A673 (cell line): ENCODE data around the gene INTS6. TPM values are rescaled to one million over a fixed set of nuclear protein-coding genes. Genes with fewer than 3 reads are reported as not detected.
A peak's percentile ranks its signal among the peaks of the same experiment; 100 is the strongest.

Experiments
- Bru-seq: library from RNA; stranded (reverse); fragments of 400-500 nt; gene quantifications from one replicate; lab custom pipeline; 2021; lab: Mats Ljungman, UMichigan
- BruChase-seq, 2 experiments: library from RNA; stranded (reverse); fragments of 400-500 nt; gene quantifications; one replicate each; lab custom pipeline; 2021; lab: Mats Ljungman, UMichigan
- BruUV-seq: library from RNA; stranded (reverse); fragments of 400-500 nt; replicated peaks from 2 replicates; lab custom pipeline; 2021; lab: Mats Ljungman, UMichigan
- CTCF ChIA-PET: fragments of 300-600 bp; sonication (Branson Sonifier 250); formaldehyde crosslinking; loops from one replicate; lab custom pipeline; 2022; ENCODE audit warnings: antibody characterized with exemption; lab: Charles Lee
- POLR2A ChIA-PET: fragments of 300-600 bp; sonication (Branson Sonifier 250); formaldehyde crosslinking; loops from one replicate; lab custom pipeline; 2022; ENCODE audit warnings: antibody characterized with exemption; ENCODE audit not compliant: low non-redundant PET; lab: Charles Lee
- DNase-seq: peaks from one replicate; pipeline ENCODE4 v3.0.0-alpha.2; 2015; ENCODE audit warnings: low spot score
- H3K27ac ChIP-seq: fragments of 200-600 bp; sonication (generic); 2 replicates; pipeline ENCODE4 v1.5.1; 2016; ENCODE audit warnings: mixed run types, low read depth, mild to moderate bottlenecking, mixed read lengths, antibody characterized with exemption, low read length; ENCODE audit not compliant: poor library complexity, severe bottlenecking
- H3K27me3 ChIP-seq: fragments of 200-600 bp; sonication (generic); replicated peaks from 2 replicates; pipeline ENCODE4 v1.6.1; 2017; ENCODE audit warnings: mixed run types, low read depth, mild to moderate bottlenecking, mixed read lengths, antibody characterized with exemption, low read length; ENCODE audit not compliant: insufficient read depth, poor library complexity
- H3K36me3 ChIP-seq: fragments of 200-600 bp; sonication (generic); 2 replicates; pipeline ENCODE4 v1.6.1; 2016; ENCODE audit warnings: mixed run types, mild to moderate bottlenecking, mixed read lengths, antibody characterized with exemption, low read length; ENCODE audit not compliant: insufficient read depth, poor library complexity, severe bottlenecking
- H3K4me1 ChIP-seq: fragments of 200-600 bp; sonication (generic); 2 replicates; pipeline ENCODE4 v1.6.1; 2017; ENCODE audit warnings: mixed run types, mild to moderate bottlenecking, mixed read lengths, antibody characterized with exemption, low read length; ENCODE audit not compliant: insufficient read depth, poor library complexity, severe bottlenecking
- H3K4me3 ChIP-seq: fragments of 200-600 bp; sonication (generic); 2 replicates; pipeline ENCODE4 v1.5.1; 2016; ENCODE audit warnings: low read depth, mixed run types, mild to moderate bottlenecking, mixed read lengths, low read length; ENCODE audit not compliant: poor library complexity, severe bottlenecking
- H3K9me3 ChIP-seq: fragments of 200-600 bp; sonication (generic); 2 replicates; pipeline ENCODE4 v1.6.1; 2016; ENCODE audit warnings: mixed run types, low read depth, mild to moderate bottlenecking, mixed read lengths, antibody characterized with exemption, low read length; ENCODE audit not compliant: poor library complexity, severe bottlenecking
- EZH2 ChIP-seq: fragments of 200-600 bp; sonication (generic); IDR thresholded peaks from 2 replicates; pipeline ENCODE4 v1.6.1; 2017; ENCODE audit warnings: borderline replicate concordance, low read depth, mild to moderate bottlenecking, mixed read lengths, antibody characterized with exemption, low read length; ENCODE audit not compliant: poor library complexity, severe bottlenecking
- intact Hi-C: fragments of 100-400 bp; cut with micrococcal nuclease; formaldehyde crosslinking; loops from one replicate; pipeline ENCODE4 v1.10.0; 2022; ENCODE audit not compliant: unreplicated experiment
- long read RNA-seq: library from polyadenylated mRNA; stranded (forward); transcript quantifications from one replicate; pipeline ENCODE4 v2.0.0, GENCODE V29; 2022
- total RNA-seq: library from RNA; stranded (reverse); gene quantifications from 2 replicates; pipeline ENCODE4 v1.2.3, GENCODE V29; 2021
- TF ChIP-seq, protein P1 (sequence below): fragments of 300-800, 200-600 bp; sonication (generic); conservative IDR thresholded peaks from 2 replicates; pipeline ENCODE4 v1.5.1; 2017; ENCODE audit warnings: low read depth, mild to moderate bottlenecking, antibody characterized with exemption, low read length, moderate library complexity, mixed read lengths

The INTS6 gene, protein sequence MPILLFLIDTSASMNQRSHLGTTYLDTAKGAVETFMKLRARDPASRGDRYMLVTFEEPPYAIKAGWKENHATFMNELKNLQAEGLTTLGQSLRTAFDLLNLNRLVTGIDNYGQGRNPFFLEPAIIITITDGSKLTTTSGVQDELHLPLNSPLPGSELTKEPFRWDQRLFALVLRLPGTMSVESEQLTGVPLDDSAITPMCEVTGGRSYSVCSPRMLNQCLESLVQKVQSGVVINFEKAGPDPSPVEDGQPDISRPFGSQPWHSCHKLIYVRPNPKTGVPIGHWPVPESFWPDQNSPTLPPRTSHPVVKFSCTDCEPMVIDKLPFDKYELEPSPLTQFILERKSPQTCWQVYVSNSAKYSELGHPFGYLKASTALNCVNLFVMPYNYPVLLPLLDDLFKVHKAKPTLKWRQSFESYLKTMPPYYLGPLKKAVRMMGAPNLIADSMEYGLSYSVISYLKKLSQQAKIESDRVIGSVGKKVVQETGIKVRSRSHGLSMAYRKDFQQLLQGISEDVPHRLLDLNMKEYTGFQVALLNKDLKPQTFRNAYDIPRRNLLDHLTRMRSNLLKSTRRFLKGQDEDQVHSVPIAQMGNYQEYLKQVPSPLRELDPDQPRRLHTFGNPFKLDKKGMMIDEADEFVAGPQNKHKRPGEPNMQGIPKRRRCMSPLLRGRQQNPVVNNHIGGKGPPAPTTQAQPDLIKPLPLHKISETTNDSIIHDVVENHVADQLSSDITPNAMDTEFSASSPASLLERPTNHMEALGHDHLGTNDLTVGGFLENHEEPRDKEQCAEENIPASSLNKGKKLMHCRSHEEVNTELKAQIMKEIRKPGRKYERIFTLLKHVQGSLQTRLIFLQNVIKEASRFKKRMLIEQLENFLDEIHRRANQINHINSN
- 86.2 and 90.4 TPM in 2 replicates for total RNA-seq
- percentile 98 among the genes with signal in this experiment for Bru-seq, nascent RNA
- percentile 95 among the genes with signal in this experiment for BruChase-seq, experiment 1, labeled RNA remaining after a 2-hour chase
- percentile 84 among the genes with signal in this experiment for BruChase-seq, experiment 2, labeled RNA remaining after a 6-hour chase
- long read RNA-seq, full-length matches to known transcripts: 138 of 169 reads
- long read RNA-seq, partial matches to known transcripts: 9 of 169 reads
- long read RNA-seq, other reads (novel, unspliced or antisense): 22 of 169 reads

DNA sequence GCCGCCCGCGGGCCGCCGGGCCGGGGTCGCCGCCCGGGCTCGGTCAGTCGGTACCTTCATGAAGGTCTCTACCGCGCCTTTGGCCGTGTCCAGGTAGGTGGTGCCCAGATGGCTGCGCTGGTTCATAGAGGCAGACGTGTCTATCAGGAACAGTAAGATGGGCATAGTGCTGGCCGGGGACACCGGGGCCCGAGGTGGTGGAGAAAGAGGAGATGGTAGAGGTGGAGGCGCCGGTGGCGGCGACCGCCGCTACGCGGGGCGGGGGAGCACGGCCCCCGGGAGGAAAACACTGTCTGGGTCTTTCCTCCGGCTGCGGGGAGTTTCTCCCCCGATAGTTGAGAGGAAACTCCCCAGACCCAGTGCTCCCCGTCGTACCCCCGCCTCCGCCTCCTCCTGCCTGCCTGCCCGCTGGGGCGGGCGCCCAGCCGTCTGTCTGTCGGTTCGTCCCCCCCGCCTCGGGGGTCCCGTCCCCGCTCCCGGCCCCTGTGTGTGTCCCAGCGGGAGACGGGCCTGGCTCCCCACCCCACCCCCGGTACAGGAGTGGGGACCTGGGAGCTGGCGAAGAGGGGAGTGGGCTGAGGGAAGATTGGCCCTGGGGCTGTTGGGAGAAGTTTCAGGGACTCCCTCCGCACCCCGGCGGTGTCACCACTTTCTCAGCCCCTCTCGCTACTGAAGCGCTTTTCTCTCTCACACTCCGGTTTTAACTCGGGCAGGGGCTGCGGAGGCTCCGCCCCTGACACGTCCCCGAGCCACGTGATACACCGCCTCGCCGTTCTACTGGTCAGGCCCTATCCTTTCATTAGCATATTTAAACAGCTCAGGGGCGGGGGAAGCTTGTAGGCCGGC lies at the start of gene INTS6:
Gene INTS6 (minus strand): TSS at position 676 of the 846 bp plus-strand sequence. CDS start 511 bp downstream, at position 165.
- CTCF ChIA-PET: interaction anchor here (0.5 kb wide), 1 partner anchor 1660 kb away, joined by 4 read pairs; no protein-coding TSS in a partner anchor
- TF ChIP-seq, protein P1, sequence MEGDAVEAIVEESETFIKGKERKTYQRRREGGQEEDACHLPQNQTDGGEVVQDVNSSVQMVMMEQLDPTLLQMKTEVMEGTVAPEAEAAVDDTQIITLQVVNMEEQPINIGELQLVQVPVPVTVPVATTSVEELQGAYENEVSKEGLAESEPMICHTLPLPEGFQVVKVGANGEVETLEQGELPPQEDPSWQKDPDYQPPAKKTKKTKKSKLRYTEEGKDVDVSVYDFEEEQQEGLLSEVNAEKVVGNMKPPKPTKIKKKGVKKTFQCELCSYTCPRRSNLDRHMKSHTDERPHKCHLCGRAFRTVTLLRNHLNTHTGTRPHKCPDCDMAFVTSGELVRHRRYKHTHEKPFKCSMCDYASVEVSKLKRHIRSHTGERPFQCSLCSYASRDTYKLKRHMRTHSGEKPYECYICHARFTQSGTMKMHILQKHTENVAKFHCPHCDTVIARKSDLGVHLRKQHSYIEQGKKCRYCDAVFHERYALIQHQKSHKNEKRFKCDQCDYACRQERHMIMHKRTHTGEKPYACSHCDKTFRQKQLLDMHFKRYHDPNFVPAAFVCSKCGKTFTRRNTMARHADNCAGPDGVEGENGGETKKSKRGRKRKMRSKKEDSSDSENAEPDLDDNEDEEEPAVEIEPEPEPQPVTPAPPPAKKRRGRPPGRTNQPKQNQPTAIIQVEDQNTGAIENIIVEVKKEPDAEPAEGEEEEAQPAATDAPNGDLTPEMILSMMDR: no peak
- TF ChIP-seq EZH2: no peak
- Histone ChIP-seq H3K9me3 (no peaks in the 10 kb centered on the region), H3K27ac (peak within 1 kb of the TSS; percentile 99), H3K4me1 (peaks cover 35% of the 10 kb centered on the region), H3K36me3 (peaks cover 40% of the 10 kb centered on the region), H3K27me3 (no peaks in the 10 kb centered on the region), H3K4me3 (peak within 1 kb of the TSS; percentile 95)
- intact Hi-C loops: loop anchor here (1.0 to 5.0 kb wide), 4 partner anchors 48 to 280 kb away; partner anchors contain the start of gene WDFY2
- BruUV-seq: no TSS peak
- POLR2A ChIA-PET: interaction anchor here (0.5 to 1.1 kb wide), 18 partner anchors 10 to 1064 kb away, joined by 3 to 8 read pairs (median 4); no protein-coding TSS in a partner anchor
- DNase-seq: peak; percentile 100

DNA sequence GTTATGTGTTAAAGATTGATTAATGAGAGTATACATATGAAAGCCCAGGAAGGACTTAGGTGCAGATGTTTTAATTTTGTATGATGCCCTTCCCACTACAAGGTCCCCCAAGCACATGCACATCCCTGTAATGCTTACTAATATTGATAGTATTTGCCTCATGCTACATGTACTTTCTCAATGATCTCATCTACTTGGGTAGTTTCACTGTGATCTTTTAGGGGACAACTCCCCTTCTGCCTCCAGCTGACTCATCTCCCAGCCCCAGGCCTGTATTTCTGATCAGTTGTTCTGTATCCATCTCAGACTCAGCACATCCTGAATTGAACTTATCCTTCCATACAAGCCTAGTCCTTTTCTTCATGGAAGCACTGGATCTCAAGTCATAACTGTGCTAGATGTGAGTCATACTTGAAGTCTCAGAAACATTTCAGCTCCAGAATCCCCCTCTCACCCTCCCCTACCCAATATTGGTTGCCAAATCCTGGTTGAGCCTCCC lies 49.4 kb upstream of the INTS6 start:
- CTCF ChIA-PET: no interaction called here
- Histone ChIP-seq H3K4me3 (no peak overlapping the region), H3K4me1 (peaks cover 47% of the 10 kb centered on the region), H3K27ac (peak overlapping the region; percentile 95), H3K36me3 (no peaks in the 10 kb centered on the region), H3K9me3 (no peaks in the 10 kb centered on the region), H3K27me3 (no peaks in the 10 kb centered on the region)
- TF ChIP-seq, protein P1: no peak
- TF ChIP-seq EZH2: no peak
- DNase-seq: peak; percentile 76
- POLR2A ChIA-PET: interaction anchor here (0.6 to 1.0 kb wide), 5 partner anchors 24 to 424 kb away, joined by 3 to 12 read pairs (median 5); no protein-coding TSS in a partner anchor
- intact Hi-C loops: loop anchor here (1.0 to 10.0 kb wide), 4 partner anchors 83 to 354 kb away; partner anchors contain the start of gene WDFY2
- BruUV-seq: TSS peak; percentile 94
